ENCODE data around the gene LRP6.

DNA sequence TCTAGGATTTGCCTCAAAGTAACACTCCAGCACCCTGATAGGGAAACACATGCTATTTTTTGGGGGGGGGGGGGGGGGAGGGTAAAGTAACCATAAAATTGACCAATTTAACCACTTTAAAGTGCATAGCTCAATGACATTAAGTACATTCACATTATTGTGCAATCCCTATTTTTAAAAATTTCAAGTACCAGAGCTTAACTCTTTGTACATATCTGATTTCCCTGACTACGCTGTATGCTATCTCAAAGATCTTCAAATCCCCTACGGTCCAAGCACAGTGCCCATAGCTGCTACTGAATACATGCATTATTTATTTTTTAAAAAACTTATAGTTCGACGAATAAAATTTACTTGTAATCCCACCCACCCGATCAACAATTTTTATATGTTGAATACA is 133.1 kb downstream of the LRP6 start:
- no peak for TF ChIP-seq CTCF (IDR thresholded peaks at IDR 0.05 in 4 of 5, conservative IDR thresholded peaks at IDR 0.05 in 1 of 5)
- TF ChIP-seq POLR2A (IDR thresholded peaks at IDR 0.05) = no peak
